ENCODE data around the gene UEVLD.

Gene UEVLD

DNA sequence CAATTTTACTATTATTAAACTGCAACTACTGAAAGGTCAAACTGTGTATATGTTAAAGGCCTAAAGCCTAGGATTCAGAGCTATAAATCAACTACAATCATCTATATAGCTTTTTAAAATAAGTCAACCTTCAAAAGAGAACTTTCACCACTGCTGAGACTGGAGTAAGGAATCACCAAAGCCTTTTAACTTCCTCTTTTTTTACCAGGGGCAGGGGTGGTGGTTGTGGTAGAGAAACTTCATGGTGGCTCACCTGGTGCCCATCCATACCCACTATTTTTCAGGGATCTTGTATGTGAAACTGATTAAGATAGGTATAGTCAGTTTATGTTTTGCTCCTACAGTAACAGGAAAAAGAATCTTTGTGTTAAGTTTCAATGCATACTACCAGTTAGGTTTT, 93.3 kb downstream of the UEVLD start:
- no peak for DNase-seq

DNA sequence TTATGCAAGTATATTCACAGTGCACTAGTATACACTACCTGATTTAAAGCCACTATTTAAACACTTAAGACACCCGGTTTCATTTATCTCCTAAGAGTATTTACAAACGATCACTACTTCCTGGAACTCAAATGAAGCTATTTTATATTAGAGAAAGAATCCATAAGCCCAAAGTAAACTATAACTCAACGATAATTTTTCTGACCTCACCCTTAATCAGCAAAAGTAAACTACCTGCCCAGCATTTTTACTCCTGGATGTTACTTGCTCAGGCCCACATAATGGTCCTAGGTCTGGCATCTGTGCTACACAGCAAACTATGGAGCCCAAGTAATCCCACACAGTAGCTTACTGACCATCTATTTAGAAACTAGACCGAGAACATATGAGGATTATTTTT, 95.2 kb downstream of the UEVLD start:
- DNase-seq, result no peak

DNA sequence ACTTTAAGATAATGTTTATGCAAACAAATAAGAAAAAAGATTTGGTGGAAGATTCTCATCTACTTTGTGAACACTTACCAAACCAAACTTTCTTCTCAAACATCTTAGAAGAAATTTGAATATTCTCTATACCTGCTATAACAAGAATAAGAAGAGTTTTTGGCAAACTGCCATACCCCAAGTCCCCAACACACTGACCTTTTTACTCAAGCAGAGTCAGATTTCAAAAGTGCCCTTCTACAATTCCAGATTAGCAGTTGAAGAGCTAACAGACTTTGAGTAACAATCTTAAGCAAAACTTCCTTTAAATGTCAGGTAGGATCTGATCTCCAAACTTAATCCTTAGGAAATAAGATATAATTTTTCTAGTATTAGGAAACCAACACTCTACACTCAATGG, 95.6 kb downstream of the UEVLD start:
- no peak for DNase-seq

DNA sequence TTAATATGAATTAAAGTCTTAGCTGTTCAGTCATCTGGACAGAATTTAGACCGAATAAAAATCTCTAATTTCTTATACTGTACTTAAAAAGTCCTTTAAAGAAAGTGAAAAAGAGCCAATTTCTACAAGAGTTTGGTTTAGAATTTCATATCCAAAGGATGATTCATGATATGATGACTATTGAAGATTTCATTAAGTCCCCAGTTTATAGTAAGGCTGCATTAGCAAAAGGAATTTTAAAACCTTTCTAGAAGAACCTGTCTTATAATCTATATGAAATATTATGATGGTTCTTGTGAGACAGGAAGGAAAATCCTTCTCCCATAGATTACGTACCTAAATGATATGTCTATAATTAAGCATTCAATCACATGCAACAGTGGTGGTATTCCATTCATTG, 96.6 kb downstream of the UEVLD start:
- no peak for DNase-seq

DNA sequence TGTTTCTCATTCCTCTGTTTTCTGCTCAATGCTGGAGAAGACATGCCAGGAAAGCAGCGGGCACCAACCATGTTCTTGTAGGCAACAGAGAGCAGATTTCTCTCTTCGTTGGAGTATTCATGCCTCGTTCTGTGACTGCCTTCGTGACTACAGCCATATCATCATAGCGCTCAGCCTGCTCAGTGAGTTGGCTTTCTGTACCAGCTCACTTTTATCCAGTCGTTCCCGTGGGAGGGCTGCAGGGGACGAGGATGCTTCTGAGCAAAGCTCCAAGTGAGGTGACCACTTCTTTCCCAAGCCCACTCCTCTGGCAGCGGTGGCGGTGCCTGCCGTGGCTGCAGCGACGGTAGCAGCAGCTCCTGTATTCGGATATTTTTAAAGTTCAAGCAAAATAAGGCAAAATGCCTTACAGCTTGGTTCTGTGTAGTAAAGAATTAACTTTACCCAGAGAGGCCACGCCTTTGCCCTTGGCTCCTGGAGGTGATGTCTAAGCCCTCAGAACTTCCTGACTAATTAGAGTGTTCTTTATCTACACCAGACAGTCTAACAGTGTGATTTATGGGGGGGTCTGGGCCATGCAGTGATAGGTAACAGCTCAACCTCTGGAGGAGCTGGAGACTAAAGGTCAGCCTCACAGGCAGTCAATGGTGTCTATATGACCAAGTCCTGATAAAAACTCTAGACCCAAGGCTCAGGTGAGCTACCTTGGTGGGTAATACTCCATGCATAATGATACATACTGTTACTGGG, 97.6 kb downstream of the UEVLD start:
- no peak for DNase-seq

DNA sequence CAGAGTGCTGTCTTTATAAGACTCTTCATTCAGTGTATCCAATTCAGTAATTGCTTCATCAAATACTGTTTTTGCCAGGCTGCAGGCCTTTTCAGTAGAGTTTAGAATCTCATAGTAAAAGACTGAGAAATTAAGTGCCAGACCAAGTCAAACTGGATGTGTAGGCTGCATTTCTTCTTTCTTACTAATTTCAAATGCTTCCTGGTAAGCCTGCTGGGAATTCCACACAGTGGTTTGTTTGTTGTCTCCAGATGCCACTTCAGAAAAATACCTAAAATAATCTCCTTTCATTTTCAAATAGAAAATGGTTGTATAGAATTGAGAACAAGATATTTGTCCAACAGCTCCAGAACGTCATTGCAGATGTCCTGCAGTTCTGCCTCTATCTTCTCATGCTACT, 98.2 kb downstream of the UEVLD start:
- no peak for DNase-seq

DNA sequence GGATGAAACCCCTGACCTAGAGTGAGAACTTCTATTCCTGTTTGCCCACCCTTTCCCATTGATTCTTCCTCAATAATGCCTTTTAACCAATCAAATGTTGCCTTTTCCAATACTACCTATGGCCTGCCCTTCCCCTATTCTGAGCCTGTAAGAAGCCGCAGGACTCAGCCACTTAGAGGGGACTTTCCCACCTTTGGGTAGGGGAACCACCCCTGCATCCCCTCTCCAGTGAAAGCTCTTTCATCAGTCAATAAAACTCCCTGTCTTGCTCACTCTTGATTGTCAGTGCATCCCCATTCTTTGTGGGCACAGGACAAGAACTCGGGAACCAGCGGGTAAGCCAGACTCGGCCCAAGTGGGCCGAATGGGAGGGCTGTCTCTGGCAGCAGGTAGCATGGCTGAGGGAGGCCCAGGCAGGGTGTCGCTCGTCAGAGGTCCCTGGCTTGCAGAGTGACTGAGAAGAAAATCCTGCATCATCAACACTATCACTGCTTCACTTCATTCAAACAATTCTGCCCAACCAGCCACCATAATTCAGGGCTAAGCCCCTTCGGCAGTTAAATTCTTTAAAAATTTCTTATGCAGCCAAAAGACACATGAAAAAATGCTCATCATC, 102.5 kb downstream of the UEVLD start:
- DNase-seq, result no peak

Data from SHP77 treated with DMSO at 0.1 percent for 48 hours (cell line).